GM19328 (cell line): ENCODE data around the gene TMEM18.

ENCODE experiments used
- ATAC-seq: cut with Tn5 transposase; IDR thresholded peaks from one replicate; pipeline ENCODE4 v1.9.1; 2021; ENCODE audit warnings: mild to moderate bottlenecking, moderate library complexity; ENCODE audit not compliant: unreplicated experiment

The TMEM18 gene

DNA sequence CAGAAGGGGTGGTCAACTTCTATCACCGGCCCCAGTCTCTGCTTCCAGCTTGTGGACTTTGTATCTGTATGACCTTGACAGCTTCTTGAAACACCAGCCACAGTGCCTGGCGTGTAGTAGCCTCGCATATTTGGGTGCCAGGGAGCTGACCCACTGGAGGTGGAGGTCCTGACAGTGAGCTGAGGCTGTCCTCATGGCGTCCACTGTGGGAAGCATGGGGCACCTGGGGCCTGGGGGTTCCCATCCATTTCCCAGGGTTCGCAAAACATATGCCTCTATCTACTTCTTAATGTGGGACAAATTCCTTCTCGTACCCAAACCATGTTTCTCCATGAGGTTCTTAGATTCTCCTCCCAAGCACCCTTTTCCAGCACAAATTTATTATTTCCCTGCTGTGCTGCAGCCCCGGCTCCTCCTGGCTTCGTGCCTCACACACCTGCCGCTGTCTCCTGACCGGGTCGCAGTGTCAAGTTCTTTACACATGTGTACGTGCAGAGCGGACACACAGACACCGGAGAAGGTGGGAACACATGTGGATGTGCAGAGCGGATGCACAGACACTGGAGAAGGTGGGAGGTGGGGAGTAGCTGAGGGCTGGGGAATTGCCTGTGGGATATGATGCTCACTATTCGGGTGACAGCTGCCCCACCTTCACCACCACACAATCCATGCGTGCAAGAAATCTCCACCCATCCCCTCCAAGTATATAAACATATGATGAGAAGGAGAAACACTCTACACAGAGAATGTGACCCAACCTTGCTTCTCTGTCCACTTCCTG, 23.4 kb downstream of the TMEM18 start:
- ATAC-seq, result no peak

DNA sequence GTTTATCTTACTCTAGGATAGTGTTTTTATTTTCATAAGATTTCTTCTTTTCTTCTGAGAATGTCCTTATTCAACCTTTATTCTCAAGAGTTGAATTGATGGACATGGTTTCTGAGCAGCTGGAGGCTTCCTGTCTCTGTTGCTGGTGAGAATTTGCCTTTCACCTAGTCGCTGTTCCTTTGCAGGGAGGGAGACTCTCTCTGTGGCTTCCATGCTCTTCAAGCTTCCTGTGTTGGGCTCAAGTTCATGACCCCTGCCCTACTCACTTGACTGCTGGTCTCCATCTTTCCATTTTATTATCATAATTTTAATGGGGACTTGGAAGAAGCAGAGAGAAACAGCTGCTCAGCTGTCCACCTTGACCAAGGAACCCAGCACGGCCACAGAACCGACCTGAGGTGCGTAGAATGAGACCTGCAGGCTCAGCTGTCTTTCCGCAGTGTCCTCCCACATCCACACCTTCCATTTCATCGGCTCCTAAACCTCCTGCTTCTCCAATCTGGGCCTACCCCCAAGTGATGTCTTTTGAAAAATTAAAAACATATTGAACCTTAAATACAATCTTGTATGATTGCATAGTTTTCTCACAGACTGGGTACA, 24.2 kb downstream of the TMEM18 start:
- no peak for ATAC-seq

- ATAC-seq, result no peak
Observed at GRCh38 chr2:651951-652373, 25.2 kb downstream of the TMEM18 start.

DNA sequence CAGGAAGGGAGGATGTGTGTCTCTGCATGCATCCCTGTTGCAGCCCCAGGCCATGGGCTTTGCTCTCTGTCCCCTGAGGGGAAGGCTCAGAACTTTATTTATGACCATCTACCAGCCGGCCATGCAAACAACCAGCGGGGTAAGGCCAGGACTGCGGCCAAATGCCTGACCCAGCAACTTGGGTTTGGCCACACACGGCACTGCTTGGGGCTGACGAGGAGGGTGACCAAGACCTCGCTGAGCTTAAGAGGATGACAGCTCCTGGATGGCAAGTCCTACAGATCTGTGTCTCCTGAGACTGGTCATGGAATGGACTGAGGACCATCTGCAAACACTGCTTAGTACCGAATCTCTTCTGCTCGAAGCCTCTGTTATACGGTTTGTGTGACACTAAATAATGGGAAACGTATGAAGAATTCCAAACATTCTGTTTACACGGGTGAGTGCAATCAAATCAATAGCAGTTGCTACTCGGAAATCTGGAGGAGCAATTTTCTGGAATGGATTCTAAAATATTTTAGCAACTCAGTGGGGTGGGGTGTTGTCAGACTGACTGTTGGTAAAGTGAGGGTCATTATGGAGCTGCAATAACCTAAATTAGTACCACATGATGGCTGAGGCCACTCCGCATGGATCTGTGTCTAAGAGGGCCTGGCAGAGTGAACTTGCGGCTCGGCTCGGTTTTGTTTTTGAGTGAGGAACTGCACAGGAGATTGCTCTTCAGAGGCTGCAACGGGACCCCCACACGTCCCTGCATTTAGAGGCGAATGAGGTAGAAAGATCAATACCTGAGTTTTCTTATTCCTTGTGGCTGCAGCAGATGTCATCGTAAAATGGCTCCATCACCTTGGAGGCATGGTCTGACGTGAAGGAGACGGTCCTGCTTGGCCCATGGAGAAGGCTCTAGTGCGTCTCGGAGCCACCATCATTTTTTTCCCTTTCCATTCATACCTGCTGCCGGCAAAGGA, 26.6 kb downstream of the TMEM18 start:
- ATAC-seq, result no peak

DNA sequence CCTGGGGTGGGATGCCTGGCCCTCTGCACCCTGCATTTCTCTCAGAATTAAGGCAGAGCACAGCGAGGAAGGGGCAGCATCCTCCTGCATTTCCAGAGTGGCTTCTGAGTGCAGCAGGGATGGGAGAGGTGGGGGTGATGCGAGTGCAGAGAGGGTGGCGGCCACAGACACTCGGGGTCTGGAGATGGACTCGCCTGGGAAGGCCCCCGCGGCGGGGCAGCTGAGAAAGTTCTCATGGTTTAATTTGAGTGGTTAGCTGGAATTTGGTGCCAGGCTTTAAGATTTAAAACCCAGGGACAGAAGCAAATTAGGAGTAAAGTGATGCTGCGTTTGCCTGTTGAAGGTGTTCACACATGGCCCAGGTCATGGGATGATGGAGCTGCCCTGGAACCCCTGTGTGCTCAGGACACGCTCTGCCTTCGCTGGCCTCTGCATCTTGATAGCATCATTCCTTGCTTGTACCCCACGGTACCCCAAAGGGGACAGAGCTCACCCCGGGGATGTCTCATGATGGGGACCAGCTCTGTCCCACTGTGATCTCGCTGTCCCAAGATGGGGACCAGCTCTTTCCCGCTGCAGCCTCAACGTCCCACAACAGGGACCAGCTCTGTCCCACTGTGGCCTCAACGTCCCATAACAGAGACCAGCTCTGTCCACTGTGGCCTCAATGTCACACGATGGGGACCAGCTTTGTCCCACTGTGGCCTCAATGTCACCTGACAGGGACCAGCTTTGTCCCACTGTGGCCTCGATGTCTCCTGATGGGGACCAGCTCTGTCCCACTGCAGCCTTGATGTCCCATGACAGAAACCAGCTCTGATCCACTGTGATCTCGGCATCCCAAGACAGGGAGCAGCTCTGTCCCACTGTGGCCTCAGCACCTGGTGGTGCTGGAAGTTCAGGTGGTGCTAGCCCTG, 27.5 kb downstream of the TMEM18 start:
- no peak for ATAC-seq

- ATAC-seq, result no peak
Observed at GRCh38 chr2:648476-649424, 28.5 kb downstream of the TMEM18 start.

DNA sequence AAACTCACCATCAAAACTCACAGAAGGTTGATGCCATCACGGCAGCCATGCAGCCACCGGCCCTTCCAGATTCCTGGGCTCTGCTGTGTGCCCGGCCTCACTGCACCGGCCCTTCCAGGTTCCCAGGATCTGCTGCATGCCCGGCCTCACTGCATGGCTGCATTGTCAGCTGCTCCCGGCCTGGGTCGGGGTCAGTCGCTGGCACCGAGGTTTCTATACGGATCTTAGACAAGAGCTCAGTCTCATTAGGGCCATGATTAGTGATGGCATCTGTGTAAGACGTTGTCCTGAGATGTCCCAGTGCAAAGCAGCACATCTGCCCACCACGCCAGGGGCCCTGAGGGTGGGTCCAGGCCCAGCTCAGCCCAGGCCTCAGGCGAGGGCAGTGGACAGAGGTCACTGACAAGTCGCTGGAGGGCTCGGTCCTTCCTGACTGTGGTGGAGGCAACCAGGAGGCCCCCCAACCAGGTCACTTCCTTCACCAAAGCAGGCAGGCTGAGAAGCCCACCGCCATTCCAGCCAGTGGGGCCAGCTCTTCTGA, 29.4 kb downstream of the TMEM18 start:
- no peak for ATAC-seq

- no peak for ATAC-seq
Observed at GRCh38 chr2:647003-647560, 30.1 kb downstream of the TMEM18 start.

DNA sequence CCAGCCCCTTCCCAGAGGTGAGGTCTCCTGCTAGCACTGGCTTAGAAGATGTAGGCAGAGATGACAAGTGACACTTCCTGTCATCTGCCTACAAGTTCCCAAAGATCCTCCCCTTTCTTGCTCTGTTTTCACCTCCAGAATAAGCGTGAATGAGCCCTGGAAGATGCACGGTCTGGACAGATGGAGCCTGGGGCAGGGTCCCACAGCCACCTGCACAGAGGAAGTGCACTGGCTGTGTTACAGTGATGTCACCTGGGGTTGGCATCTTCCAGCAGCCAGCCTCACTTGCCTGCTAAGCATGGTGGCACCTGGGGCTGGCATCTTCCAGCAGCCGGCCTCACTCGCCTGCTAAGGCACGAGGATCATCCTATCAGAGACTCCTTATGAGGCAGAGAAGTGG, 32.3 kb downstream of the TMEM18 start:
- ATAC-seq, result no peak

DNA sequence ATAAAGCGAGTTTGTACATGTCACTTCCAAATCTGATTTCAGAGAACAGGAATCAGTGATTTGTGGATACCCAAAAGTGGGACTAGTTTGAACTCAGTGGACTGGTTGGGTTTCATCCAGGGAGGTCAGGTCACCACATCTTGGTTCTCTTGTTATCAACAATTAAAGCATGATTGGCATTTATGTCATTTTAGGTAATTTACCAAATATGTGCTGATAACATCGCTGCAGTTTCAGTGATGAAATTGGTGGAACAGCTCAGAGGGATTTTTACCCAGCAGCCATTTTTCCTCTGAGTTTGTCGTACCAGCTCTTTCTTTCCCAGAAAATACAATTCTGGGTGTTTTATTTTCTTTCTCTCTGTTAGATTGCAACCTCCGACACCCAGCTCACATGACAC, 33.4 kb downstream of the TMEM18 start:
- no peak for ATAC-seq

DNA sequence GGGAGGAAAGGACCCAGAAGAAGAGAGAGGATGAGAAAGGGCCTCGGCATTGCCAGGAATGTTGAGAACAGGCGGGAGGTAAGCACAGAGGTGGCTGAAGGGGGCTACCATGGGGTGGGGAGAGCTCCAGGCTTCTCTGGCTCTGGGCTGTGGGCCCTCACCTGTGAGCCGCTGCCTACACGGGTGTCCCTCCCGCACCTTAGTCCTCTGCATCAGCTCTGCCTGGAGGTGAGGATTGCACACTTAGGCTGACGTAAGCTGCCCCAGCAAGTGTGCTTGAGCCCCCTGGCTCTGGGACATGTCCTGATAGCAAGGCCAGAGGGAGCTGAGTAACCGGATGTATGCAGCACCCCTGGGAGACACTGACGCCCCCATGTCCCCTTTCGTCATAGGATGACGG, 33.9 kb downstream of the TMEM18 start:
- no peak for ATAC-seq

DNA sequence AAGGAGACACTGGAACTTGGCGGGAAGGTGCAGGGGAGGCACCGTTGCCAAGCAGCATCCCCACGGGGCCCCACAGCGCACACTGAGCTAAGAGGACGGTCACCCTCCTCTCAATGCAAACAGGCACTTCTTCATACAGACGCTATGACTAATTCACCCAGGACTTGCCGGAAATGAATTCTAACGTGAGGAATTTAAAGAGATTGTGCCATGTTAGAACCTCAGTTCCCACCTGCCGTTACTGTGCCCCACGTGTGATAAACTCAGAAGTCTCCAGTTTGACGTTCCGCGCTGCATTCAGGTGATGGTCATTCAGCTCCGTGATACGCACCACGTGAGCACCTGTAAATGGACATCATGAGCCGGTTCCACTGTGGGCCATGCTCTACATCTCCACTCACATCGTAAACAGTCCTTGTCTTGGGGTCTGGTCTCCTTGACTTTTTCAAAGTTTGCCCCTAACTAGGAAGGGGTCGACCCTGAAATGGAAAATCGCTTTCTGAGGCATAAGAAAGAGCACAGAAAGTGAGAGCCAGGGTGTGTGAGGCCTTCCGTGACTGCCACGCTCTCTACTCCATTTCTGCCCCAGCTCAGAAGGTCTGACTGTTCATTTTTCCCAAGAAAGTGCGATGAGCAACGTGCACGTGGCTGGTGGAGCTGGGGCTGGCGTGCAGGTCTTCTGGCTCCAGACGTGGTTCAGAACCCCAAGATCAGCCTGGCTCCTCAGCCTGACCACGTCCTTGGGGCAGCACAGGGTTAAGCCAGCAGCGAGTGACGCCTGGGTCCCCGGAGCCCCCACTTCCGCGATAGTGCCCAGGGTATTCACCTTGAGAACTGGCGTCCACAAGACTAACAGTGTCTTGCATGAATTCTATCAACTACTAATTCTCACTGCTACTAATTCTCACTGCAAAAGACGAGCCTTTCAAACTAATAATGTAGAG, 35.1 kb downstream of the TMEM18 start:
- ATAC-seq, result no peak

- no peak for ATAC-seq
Observed at GRCh38 chr2:641164-641871, 35.9 kb downstream of the TMEM18 start.

DNA sequence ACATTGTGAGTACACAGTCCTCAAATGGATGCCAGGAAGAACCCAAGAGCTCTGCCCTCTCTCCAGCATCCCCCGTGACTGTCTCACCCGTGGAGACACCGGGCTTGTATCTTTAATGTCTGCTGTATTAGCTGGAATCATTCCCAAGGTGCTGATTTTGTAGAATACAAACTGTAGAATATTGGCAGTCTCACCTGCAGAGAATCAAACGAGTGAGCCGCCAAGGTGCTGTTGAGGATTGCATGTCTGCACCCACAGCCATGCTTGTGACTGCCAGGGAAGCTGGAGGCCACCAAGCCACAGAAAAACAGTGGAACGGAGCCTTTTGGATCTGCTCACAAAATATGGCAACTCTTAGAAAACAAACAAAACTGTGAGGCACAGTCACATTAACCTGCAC, 37.5 kb downstream of the TMEM18 start:
- ATAC-seq, result no peak

DNA sequence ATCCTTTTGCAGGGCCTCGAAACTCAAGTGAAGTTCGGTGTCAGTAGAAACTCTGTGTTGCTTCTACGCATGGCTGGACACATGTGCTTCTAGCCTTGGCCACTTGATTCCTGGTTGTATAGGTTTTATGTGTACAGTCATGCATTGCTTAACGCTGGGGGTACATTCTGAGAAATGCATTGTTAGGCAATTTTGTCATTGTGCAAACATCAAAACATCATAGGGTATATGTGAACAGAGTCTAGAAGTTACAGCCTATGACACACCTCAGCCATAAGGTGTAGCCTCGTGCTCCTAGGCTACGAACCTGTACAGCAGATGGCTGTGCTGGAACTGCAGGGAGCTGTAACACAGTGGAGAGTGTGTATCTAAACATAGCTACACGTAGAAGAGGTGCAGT, 39.4 kb downstream of the TMEM18 start:
- ATAC-seq, result no peak

DNA sequence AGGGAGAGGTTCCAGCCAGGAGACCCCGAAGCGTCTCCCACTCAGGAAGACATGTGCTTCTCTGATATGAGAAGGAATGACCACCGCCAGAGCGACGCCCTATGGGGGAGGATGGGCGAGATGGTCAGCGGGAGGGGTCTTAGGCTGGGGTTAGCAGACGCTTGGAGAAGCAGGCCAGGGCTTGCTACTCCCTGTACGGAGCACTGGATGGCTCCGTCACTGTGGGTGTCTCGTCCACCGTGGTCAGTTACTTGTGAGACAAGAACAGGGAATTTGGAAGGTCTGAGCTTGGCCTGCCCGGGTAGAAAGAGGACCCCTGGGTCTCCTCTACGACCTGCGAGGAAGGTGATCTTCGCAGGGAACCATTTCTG, 39.8 kb downstream of the TMEM18 start:
- no peak for ATAC-seq
